GM18861 (cell line): ENCODE results near the gene PRKRA.
"Not testable (repeated sequence)": the region's sequence is repeated elsewhere in the genome, so short reads cannot be mapped to it uniquely, and the experiment has no call there.

ENCODE experiments used
- ATAC-seq: cut with Tn5 transposase; IDR thresholded peaks from one replicate; pipeline ENCODE4 v1.9.1; 2021; ENCODE audit not compliant: unreplicated experiment

PRKRA gene

DNA sequence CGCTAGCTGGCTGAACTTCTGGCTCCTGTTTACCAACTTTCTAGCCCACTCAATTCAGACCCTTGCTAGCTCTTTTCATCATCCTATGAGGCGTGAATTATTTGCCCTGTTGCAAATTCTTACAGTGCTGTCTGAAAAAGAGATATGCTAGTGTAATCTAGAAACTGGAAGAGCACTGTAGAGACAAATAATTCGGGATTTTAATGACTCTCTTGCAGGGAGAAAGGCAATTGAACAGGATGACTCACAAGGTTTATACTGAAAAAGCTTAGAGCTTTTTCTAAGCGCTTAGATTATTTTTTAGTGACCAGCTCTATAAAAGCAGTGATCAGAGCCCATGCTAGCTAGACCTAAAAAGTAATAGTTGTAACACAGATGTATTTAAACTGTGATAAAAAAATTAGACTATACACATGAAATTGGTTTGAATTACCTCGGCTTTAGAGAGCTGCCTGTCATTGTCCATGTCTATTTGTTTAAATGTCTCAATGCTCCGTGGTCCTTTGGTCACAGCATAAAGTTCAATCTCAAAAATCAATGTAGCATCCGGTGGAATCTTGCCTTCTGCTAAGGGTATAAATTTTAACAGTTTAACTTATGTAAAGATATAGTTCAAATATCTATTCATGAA lies 18.4 kb upstream of the PRKRA start:
- ATAC-seq, result no peak

GRCh38 chr2:178457390-178457886 lies 6.5 kb upstream of the PRKRA start:
- no peak for ATAC-seq

DNA sequence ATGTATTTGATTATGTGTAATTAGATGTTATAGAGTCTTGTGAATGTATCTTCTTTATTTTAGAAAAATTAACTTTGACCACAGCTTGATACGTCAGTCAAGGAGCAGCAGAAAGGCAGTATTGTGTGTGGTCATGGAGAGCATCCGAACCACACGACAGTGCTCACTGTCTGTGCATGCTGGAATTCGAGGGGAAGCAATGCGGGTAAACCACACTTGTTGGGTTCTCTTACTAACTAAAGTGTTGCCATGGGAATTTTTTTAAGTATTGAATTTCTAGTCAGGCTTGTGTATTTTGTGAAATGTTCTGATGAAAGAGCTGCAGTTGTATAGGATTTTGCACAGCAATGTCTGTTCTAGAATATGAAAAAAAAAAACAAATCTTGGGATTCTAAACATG lies 5.0 kb upstream of the PRKRA start:
- no peak for ATAC-seq

DNA sequence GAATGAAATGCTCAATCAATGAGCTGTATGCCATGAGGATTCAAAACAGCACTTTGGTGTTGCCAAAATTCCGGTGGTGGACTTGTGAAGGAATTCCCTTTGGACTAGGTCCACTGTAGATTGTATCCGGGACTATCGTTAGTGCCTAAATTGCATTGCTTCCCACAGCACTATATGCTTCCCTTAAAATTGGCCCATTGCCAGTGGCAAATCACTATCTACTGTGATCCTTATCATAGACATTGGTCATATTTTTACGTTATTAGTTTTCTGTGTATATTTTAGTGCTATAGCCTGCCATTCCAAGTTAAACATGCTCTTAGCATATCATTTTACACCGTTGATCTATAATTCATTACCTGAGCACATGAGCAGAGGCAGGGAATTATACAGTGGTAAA lies 1.9 kb upstream of the PRKRA start:
- no peak for ATAC-seq

DNA sequence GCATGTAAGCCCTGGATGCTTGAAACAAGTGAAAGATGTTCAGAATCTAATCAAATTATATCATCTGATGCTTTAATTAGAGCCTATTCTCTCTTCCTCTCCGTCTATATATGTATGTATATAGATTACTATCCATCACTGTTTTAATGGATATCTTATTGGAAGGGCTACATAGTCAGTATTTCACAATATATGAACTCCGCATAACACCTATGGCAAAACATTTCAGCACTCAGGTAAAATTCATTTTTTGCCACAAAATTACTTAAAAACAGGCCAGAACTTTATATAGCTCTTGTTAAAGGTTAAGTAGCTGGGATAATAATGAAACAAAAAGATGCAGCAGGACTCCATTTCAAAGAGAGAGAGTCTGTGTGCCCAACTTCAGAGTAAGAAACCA lies 1.4 kb upstream of the PRKRA start:
- no peak for ATAC-seq

DNA sequence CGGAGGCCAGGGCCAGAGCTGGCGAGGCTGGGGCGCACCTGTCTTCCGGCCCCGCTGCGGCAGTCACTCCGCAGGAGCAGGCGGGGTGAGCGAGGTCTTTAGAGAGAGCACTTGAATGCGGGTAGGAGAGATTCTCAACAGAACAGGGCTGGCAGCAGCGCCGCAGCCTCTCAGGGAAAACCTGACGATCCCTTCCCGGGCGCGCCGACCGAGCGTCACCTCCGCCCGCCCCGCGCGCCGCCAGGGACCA lies 526 bp downstream of the PRKRA start:
- ATAC-seq, result peak; percentile 41

DNA sequence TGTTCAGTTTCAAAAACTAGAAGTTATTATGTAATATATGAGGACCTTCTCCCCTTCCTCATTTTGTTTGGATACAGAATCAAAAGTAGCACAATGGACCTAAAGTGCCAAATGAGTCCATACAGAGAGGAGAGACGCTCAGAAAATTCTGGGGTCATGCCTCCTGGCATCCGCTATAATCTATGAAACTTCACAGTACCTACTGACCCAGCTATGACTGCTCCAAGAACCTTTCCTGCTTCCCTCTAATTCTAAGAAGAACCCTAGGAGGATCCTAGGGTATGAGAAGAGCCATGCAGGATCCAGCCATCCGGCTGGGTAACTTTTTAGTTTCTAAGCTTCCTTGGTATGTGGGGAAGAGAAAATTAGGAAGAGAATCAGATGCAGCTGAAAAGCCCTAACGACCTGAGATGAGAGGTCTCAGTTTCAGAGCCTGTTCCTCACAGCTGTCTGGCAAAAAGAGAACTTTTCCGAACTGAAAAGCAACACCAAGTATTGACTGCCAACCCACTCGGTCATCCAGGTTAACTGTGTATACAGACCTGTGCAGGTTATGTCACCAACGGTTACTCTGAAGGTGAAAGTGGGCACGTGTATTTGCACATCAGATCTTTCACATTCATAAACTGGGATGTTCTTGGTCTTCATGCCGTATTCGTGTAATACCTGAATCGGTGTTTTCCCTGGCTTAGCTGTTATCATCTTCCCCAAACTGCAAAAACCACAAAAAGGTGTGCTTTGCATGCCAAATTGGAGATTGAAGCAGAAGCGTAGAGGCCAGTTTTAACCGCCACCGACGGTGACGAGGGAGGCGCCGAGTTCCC lies 1.1 kb downstream of the PRKRA start:
- no peak for ATAC-seq

DNA sequence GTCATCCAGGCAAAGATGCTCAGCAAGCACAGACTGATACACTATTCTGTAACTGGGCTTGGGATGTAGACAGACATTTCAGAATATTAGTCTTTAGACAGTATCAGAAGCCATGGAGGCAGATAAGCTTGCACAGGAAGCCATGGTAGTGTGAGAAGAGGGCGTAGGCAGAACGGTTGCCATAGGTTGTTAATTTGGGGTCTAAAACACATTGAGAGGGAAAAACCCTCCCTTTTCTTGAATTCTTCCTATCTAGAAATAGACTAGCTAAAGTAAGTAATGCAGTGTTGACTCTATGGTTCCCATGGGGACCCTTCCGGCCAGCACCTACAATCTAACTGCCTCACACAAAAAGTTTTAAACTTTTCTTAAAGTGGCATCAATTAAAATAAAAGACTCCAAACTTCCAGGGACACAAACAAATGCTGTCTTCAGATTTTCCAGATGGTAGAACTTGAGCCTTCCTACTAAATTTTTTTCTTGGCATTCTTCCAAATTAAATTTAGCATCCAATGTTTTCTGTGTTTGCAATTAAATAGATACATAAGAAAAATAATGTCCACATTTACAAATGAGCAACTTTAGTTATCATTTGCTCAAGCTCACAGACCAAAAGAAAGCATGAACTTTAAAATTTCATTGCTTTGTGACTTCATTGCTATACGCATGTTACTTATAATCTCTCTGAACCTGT lies 1.9 kb downstream of the PRKRA start:
- ATAC-seq, result no peak

DNA sequence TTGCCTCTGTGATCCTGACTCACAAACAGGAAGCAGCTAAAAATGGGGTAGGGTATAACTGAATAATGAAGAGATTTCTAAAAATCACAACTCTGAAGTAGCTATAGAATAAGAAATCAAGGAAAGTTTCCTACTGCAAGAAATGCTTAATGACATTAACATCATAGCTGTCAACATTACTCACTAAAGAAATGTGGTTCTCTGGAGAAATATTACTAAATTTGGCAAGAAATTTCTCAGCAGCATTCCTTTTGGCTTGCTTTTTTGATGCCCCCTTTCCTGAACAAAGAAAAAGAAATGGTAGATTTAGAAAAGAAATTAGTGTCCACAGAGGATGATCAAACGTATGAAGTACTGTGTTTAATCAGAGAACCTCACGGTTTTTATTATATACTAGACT lies 9.5 kb downstream of the PRKRA start:
- ATAC-seq, result no peak

DNA sequence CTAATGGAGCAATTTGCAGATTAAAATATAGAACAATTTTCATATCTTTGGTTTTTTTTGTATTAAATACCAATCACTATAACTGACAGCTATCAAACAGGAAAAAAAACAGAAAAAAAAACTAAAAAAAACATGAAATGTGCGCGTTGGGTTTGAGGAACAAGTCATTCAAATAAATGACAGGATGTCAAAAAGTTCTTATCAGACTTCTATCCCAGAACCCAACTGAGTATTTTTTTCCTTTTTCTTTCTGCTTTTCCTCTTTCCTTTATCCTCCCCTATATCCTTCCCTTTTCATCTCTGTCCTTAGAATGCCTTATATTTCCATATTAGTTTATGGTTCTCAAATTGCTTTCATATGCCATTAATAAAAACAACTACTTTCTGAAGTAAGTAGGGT lies 14.3 kb downstream of the PRKRA start:
- no peak for ATAC-seq

GRCh38 chr2:178429336-178429735 lies 21.6 kb downstream of the PRKRA start:
- no peak for ATAC-seq

DNA sequence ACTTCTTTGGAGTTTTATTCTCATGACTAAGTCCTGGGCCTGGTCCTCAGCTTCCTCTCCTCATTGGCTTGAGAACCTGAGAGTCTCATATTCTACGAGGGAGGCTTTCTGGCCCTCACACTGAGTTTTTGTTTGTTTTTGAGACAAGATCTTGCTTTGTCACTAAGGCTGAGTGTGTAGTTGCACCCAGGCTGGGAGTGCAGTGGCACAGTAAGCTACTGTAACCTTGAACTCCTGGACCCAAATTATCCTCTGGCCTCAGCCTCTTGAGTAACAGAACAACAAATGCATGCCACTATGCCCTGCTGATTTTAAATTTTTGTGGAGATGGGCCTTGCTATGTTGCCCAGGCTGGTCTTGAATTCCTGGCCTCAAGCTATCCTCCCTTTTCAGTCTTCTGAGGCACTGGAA lies 22.6 kb downstream of the PRKRA start:
- ATAC-seq, result no peak

DNA sequence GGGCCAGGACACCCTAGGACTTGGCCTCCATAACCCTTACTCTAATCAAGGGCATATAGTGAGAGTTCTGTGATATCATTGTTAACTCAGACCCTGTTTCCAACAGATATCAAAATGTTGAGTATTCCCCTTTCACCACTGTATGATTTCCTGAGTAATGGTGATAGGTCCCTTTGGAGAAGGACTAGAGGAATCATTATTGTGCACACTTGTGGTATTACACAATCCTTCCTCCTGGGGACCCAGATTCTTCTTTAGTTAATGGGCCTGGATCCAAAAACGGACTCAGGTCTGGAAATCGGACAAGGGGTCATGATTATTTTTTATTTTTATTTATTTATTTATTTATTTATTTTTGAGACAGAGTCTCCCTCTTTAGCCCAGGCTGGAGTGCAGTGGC lies 23.5 kb downstream of the PRKRA start:
- ATAC-seq, result no peak

GRCh38 chr2:178426388-178426787 lies 24.6 kb downstream of the PRKRA start:
- ATAC-seq, result no peak

DNA sequence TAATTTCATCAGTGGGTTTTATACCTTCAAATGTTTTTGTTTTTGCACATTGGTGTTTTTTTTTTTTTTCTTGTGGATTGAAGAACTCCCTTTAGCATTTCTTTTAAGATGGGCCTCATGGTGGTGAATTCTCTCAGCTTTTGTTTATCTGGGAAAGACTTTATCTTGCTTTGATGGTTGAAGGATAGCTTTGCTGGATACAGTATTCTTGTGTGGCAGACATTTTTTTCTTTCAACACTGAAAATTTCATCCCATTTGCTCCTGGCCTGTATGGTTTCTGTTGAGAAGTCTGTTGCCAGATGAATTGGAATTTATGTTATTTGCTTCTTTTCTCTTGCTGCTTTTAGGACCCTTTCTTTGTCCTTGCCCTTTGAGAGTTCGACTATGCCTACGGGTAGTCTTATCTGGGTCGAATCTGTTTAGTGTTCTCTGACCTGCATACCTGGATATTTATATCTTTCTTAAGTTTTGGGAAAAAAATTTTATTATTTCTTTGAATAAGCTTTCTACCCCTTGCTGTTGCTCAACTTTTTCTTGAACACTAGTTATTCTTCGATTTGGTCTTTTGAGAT lies 25.6 kb downstream of the PRKRA start:
- no peak for ATAC-seq

GRCh38 chr2:178423746-178424145 lies 27.2 kb downstream of the PRKRA start:
- ATAC-seq, result not testable (repeated sequence)

GRCh38 chr2:178422097-178422496 lies 28.9 kb downstream of the PRKRA start:
- no peak for ATAC-seq

- ATAC-seq, result no peak
Observed at GRCh38 chr2:178420463-178420999, 30.4 kb downstream of the PRKRA start.

DNA sequence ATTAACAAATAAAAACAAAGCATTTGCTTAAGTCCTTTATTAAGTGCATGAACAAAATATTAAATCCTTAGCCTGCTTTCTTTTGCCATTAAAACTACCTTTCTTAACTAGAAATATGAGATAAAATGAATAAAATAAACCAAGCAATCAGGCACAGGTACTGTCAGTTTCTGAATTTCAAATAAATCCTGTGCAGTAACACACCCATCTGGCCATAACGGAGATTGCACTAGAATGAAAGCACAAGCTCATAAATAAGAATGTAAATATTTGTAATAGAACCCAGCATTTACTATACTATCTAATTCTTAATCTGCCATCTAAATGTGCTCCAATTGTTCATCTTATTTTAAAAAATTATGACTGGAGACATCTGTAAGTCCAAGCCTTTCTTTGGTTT lies 31.9 kb downstream of the PRKRA start:
- ATAC-seq, result no peak

DNA sequence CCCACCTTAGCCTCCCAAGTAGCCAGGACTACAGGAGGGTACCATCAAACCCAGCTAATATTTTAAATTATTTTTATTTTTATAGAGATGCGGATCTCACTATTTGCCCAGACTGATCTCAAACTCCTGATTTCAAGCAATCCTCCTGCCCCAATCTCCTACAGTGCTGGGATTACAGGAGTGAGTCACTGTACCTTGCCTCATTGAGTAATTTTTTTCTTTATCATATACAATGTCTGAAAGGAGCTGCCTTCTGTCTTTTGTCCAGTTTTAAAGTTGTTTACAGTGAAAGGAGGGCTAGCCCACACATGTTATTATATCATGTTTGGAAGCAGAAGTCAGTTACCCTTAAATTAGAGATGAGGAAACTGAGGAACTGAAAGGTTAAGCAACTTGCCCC lies 32.5 kb downstream of the PRKRA start:
- no peak for ATAC-seq

DNA sequence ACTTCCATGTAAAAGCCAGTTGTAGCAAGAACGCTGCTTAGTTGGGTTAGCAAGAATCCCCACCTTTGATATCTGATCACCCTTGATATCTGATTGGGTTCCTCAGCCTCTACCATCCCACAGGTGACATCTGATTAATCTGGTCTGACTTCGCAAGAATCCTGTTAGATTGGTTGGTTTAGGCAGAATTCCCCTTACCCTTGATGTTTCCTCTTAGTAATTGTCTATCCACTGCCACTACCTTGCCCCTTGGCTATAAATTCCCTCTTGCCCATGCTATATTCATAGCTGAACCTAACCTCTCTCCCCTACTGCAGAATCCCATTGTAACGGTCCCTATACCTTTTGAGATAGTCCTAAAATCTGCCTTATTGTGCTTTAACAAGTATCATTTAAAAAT lies 33.1 kb downstream of the PRKRA start:
- ATAC-seq, result no peak

DNA sequence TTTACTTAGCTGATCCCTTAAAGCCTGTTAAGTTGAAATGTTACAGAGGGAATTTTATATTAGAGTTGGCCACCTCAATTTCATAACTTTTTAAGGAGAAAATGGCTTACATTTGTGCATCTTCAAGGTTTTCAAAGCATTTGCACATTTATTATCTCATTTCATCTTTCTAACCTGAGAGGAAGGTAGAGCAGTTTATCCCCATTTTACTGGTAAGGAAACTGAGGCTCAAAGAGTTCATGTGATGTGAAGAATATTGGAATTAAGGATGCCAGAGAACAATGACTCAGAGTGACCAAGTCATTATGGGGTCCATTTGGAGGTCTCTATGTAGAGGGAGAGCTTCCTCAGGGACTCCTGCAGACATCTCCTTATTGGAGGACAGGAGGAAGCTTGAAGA lies 35.0 kb downstream of the PRKRA start:
- no peak for ATAC-seq
